Activated CD4-positive, alpha-beta T cell treated with anti-CD3 and anti-CD28 coated beads, Interleukin-10, Interleukin-2, amounts not matched to agents 100 ng/mL and 50 ng/mL, durations not matched to agents 16 hours and 8 hours (primary cell): ENCODE results near the gene NOX3.
A peak's percentile ranks its signal among the peaks of the same experiment; 100 is the strongest.
"Not testable (repeated sequence)": the region's sequence is repeated elsewhere in the genome, so short reads cannot be mapped to it uniquely, and the experiment has no call there.

ENCODE experiments used
- DNase-seq: peaks from one replicate; pipeline ENCODE4 v3.0.0-alpha.2; 2020

The NOX3 gene

DNA sequence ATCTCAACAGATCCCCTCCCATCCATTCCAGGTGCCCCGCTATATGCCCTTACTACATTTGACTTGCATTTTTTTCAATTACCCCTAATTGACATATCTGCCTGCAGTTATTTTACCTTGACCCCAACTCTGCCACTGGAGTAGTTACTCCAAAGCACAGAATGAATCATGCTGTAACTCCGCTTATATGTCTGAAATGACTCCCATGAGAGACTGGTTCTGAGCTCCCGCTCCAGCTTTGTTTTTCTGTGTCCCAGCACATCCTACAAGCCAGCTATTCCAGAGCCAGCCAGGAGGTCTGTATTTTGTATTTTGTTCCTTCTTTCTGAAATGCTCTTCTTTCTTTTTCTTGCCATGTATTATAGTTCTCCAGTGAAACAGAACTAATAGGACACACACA, 10.9 kb upstream of the NOX3 start:
- DNase-seq, result no peak

DNA sequence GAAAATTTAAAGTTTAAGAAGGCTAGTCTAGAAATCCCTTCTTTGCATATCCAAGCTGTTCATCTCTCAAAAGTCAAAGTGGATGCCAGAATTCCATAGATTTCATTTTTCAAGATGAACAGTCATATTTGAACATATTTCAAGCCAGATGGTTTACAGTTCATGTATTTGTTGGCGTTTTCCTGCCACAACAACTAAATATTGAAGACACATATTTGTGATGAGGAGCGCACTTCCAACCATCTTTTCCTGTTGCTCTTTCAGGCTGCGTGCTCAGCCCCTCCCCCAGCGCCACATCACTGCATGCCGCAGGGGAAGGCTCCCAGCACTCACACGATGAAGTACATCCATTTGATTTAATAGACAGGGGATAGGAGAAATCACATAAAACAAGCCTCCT, 5.9 kb upstream of the NOX3 start:
- DNase-seq, result no peak

DNA sequence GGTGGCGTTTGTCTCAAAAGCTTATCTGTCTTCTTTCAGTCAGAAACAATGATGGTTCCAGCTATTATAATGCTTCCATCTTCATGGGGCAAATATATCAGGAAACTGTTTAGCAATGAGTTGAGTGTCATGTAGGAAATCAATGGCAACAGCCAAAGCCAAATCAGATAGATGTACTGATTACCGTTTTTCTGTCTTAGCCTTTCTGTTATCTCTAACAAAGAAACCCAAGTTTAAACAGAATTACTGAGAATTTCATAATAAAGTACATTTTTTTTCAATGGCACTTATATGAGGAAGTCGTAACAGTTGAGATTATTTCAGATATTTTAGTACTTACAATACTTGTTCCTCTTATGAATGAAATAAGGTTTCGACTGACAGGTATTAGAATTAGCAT, 1.2 kb downstream of the NOX3 start:
- DNase-seq, result no peak

DNA sequence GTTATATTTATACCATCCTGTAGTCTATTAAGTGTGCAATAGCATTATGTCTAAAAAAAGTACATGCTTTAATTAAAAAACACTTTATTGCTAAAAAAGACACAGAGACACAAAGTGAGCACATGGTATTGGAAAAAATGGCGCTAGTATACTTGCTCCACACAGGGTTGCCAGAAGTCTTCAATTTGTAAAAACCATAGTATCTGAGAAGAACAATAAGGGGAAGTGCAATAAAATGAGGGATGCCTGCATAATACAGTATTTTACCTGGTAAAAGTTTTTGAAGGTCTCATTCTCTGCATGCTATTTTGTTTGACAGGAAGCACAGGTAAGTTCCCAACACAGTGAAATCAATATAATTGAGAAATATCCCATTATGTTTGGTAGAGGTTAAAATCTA, 1.6 kb downstream of the NOX3 start:
- DNase-seq, result no peak

DNA sequence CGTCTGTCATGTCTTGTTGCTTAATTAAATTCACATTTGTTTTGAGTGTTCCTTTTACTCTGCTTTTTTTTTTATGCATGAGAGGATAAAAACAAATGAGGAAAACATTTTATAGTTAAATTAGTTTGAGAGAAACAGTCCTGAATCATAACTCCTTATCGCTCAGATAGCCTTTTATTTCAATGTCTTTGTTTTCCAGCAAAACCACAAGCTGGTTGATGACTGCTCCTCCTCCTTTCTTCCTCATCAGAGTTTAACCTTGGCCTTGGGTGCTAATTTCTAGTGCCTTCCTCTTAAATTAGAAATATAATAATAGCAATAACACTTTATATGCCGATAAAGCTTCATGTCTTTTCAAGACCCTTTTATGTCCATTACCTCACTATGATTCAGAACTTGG, 3.1 kb downstream of the NOX3 start:
- DNase-seq, result no peak

DNA sequence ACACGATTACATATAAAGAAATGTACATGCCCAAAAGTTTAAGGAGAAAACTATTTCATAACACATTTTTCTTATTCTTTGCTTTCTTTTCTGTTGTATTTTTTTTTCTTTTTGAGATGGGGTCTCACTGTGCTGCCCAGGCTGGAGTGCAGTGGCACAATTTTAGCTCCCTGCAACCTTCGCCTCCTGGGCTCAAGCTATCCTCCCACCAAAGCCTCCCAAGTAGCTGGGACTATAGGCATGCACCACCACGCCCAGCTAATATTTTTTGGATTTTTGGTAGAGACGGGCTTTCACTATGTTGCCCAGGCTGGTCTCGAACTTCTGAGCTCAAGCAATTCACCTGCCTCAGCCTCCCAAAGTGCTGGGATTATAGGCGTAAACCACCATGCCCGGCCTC, 4.1 kb downstream of the NOX3 start:
- DNase-seq, result not testable (repeated sequence)

DNA sequence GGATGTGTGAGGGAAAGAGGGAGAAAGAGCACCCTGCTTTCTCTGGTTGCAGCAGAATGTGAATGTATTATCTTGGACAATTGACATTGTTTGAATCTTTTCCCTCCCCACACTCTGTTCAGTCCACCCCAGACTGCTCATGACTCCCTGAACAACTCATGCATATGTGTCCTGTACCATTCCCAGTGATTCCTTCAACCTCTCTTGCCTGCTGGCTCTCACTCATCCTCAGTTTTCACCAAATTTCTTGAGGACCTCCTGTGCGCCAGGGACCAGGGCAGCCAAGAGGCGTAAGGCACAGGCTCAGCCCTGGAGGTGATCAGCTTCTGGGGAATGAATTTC, 5.4 kb downstream of the NOX3 start:
- no peak for DNase-seq

DNA sequence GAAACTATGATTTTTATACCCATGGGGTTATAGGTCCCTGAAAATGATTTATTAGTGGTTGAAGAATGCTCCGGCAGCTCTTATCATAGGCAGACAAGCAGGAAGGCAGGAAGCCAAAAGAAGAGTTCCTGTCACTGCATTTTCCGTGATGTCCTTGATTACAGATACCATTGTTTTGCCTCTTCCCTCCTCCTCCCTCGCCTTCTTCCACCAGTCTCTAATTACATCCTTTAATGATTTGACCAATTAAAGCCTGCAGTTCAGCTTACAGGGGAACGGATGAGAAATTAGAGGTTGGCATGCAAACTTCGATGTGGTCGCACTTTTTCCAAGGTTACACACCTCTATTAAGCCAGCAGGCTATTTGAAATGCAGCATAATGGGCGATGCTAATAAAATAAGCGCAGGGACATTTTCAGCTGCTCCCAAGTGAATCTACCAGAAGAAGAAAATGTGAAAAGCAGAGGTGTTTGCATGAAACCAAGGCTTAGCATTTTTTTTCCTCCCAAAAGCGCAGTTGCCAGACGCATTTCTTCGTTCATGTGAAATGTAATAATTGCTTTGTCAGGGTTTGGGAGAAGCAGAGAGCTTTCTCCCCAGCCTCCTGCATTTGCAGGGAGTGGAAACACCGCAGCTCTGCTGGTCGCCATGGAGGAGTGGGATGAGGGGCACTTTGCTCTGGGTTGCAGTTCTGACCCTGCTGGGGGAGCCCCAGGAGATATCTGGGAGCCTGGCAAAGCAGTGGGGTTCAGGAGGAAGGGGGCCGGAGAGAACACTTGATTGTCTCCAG, 6.0 kb downstream of the NOX3 start:
- no peak for DNase-seq

DNA sequence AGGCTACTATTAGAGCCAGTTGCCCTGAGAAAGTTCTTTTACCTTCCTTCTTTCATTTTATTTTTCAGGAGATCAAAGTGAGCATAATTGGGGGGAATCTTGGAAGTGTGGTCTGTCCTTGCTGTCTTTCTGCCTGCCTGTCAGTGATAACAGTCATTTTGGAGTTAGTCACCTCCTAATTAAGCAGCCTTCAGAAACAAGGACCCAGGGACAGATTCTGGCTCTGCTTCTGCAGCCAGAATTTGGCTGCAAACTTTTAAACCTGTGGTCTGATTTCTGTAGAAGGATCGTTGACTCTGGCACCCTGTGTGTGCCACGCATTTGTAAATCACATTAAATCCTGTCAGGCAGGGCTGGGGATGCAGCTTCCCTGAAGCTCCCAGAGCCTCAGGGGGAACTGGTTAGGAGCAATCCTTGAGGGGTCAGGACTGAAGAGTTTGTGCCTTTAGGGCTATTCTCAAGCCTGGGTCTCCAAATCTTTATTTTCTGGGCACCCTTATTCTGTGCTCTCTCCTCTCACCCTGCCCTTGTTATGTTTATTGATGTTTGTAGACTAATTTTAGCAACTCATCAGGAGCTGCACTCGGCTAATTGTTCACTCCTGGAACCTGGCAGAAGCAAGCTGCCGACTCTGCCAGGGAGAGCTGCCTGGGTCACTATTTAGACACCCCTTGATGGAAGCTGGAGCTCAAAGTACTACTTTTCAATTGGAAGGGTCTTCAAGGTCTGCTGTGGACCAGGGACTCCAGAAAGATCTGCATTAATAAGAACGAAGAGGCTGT, 6.8 kb downstream of the NOX3 start:
- DNase-seq, result no peak

DNA sequence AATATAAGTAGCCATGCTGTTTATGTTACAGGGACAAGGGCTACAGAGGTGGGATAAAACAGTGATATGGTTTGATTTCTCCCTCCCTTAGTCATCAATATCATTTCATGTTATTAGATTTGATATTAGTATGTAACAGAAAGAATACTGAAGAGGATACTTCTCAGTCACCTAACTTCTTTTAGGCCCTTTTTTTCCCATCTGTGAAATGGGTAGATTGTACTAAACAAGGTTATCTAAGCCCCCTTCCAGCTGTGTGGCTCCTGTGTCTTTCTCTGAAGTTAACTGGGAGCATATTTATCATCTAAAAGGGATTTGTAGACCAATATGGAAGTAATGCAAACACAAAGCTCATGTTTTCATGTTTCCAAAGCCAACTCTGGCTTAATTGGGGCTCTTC, 7.7 kb downstream of the NOX3 start:
- DNase-seq, result no peak

DNA sequence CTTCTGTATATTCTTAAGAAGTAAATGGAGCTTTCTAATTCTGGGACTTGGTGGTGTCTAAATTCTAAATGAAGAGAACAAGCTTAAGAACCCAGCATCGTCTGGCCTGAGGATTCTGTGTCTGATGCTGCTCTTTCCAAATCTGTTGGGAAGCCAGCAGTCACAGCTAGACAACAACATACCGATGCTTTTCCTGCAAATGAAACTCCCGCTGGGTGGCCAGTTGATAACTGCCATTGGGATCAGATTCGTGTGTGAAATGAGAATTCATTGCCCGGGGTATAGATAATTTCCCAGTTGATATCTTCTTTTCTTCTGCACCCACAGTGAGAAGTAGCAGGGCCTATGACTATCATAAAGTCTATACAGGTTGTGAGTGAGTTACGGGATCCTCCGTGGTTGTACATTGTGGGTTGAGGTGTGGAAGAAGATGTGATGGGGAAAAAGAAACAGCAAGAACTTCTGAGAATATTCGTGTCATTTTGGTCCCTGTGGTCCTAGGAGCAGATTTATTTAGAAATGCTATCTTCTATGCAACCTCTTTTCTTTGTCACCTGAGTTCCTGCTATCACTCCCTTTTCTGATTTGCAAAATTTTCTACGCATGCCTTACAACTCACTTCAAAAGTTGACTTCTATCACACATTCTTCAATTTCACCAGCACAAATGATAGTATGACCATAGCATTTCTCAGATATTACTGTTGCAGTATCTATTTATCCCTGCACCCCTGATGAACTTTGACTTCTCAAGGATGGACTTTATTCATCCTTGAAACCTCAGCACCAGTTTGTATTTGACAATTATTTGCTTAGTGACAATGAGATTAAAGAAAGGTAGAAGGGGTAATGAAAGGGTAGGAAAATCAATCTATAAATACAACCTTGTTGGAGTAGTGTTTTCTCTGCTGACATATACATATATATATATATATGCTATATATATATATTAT, 10.4 kb downstream of the NOX3 start:
- peak; percentile 50 for DNase-seq

DNA sequence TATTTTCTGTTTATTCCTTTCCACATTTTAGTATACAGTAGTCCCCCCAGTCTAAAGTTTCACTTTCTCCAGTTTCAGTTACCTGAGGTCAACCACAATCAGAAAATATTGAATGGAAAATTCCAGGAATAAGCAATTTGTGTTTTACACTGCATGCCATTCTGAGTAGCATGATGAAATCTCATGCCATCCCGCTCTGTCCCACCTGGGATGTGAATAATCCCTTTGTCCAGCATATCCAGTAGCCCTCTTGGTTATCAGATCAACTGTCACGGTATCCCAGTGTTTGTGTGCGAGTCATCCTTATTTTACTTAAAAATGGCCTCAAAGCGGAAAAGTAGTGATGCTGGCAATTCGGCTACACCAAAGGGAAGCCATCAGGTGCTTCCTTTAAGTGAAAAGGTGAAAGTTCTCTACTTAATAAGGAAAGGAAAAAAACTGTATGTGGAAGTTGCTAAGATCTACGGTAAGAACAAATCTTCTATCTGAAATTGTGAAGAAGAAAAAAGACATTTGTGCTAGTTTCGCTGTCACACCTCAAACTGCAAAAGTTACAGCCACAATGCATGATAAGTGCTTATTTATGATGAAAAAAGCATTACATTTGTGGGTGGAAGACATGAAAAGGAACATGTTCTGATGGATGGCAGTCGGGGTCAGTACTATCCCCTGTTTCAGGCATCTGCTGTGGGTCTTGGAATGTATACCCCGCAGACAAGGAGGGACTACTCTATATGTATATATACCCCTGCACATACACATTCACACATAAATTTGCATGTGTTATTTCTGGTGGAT, 11.3 kb downstream of the NOX3 start:
- peak; percentile 17 for DNase-seq

DNA sequence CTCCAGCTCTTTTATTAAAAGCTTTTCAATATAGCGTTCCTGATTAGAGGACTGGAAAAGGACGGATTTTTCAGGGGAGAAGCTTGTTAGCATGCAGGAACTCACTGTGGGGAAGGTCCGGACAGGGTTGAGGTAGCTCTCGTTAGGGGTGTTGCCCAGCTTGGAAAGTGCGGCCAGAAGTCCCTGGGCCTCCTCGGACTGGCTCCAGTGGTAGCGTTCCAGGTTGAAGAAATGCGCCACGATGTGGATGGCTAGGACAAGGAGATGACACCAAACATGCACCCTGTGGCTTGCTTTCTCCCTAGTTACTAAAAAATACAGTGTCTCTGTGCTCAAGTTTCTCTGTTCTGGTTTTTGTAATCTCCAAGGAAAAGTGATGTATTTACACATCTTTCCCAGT, 12.5 kb downstream of the NOX3 start:
- DNase-seq, result no peak

DNA sequence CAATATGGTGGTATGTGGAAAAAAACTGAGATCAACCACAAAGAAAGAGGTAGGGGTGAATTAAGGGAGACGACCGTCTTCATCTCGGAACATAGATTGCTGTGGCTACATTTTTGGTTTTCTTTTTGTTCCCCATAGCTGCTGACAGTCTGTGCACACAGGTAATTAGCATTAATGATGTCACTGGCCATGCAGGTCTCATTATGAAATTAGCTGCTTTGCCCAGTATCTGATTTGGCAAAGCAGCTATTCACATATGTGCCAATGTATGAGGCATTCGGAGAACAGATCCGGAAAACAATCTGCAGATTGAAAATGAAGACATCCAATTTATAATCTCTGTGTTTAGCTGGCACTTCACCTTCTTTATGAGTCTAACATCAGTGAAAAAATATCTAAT, 13.1 kb downstream of the NOX3 start:
- no peak for DNase-seq

DNA sequence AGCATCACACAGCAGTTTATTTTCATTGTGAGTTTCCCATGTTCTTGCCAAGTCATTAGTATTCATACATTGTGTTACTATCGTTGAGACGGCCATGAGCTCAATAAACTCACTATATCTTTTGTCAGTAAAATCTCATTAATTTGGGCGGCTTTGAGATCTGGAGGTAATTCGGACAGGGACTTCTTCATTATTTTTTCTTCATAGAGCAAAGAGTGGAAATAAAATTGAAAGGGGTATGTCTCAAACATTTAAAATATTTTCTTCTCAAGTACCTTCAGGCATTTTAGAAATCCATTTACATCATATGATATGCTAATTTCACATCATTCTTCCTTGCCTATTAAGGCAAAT, 14.6 kb downstream of the NOX3 start:
- DNase-seq, result no peak

DNA sequence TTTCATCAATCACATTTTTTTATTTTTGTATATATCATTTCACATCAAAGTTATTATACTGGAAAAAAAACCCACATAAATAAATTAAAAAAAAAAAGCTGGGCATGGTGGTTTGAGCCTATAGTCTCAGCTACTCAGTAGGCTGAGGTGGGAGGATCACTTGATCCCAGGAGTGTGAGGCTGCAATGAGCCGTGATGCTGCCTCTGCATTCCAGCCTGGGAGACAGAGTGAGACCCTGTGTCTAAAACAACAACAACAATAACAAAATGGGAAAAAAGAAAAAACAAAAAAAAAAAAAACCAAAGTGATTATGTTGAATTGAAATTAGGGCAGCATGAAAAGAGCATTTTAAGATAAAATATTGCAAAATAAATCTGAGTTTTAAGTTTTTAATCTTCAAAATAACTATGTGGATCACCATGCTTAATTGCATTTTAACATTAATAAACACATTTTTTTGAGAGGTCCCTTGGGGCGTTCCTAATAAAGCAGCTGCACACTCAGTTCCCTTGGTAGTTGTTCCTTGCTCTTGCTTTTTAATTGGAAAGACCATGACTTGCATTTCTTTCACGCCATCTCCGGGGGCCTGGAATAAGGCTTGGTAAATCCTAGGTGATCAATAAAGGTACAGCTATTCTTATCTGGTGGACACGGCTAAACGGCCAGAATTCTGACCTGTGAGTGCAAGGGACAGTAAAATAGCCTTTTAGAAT, 15.1 kb downstream of the NOX3 start:
- no peak for DNase-seq

DNA sequence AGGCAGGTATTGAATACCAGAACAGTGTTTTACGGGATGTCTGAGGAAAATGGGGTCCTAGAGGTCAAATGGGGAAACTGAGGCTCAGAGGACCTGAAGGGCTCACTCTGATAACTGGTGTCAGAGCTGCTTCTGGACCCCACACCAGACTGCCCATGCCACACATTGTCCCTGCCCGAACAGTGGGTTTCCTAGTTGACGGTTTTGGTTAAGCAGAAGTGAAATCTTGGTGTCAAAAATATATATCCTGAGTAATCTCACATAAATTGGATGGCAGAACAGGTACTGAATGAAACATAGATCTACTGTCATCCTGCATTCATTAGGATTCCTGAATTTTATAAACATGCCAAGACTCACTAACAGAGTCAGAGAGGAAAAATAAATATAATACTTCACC, 16.3 kb downstream of the NOX3 start:
- no peak for DNase-seq

DNA sequence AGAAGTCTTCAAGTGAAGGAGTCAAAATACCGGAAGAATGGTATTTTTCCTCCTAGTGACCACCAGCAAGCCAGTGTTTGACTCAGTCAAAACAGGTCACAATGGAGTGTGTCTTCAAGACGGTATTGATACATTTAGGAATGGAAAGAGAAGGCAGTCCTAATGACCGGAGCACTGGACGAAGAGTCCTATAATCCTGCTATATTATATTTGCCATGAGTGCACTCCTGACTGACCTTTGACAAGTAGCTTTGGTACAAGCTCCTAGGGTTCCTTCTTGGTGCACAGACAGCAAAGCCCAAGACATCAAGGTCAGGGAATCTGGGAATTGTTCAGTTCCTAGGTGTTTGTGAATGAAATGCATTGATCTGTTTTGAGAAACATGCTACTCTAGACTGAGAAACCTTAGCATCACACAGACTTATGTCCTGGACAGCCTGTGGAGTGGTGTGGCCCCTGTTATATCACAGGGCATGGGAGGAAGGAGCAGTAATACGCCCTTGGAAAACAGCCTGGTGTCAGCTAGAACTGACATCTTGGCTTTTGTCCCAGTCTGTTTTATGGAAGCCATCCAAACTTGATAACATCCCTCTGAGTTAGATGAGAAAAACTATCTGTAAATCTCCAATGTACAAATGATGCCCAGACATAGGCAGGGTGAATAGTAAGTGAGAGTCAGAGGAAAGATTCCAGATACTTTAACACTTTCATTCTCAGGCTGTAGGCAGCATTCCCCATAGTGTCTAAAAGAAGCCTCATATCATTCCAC, 18.5 kb downstream of the NOX3 start:
- DNase-seq, result no peak

DNA sequence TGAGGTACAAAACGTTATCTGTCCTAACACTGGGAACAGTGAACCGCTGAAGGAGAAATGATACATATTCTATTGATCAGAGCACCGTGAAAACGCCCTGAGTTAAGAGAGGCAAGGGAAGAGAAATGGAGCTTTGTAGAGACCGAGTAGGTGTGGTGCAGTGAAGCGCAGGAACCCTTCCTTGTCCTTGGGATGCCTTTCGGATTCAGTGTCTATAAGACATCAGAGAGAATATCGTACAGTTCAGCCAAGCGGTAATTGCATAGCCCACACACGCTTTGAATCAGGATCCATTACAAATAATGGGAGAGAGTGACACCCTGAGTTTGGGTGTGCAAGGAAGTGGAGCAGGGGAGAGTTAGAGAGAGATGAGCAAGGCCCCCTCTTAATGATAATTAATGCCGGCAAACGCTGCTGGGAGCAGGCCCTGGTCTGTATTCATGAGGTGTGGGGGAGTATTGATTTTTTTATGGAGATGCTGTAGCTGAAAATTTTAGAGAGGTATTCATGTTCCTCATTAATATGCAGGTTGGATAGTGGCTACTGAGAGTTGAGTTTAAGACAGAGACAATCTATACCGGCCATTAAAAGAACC, 20.7 kb downstream of the NOX3 start:
- DNase-seq, result no peak

DNA sequence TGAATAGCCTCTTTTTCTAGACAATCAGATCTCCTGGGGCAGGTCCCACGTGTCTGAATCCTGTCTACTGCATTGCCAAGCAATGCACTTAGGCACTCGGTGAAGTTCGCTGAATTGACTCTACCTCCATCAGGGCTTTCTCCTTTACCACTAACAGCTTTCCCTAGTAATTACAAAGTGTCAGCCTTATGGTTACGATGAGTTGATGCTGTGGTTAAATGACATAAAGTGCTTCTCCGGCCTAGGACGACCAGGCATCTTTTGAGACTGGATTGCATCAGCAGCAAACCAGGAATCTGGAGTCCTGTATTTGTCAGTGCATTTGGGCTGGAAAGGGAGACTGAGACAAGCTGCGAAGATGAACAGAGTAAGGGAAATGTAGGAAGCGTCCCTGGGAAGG, 21.5 kb downstream of the NOX3 start:
- no peak for DNase-seq

DNA sequence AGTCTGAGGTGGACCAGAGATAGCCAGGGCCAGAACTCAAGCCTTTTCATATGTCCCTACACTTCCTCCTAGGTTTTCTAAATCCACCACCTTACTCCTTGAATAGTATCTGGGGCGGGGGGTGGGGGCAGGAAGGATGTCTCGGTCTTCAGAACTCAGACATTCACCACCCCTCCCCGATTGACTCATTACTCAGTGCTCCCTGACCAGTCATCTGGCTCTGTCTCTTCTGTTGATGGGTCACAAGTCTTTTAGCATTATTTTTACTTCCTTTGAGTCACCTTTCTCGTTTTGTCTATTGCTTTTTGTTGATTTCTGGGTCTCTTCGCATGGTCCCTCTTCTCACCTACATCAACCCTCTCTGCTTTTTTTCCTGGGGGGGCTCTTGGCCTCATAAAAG, 23.3 kb downstream of the NOX3 start:
- DNase-seq, result peak; percentile 61
